ENCODE data around the gene TMEM168.
"Not testable (repeated sequence)": the region's sequence is repeated elsewhere in the genome, so short reads cannot be mapped to it uniquely, and the experiment has no call there.

Gene TMEM168

GRCh38 chr7:112789817-112790585 lies at the start of gene TMEM168:
Gene TMEM168 (minus strand): TSS chr7:112790393. CDS start chr7:112784825, 5,568 bp downstream.
- Mint-ChIP-seq H3K9me3 (no peaks in the 10 kb centered on the region), H3K27ac (peak within 1 kb of the TSS; percentile 95), H3K4me3 (peak within 1 kb of the TSS; percentile 91 to 94), H3K4me1 (peaks cover 29 to 39% of the 10 kb centered on the region in 2 donors), H3K27me3 (no peaks in the 10 kb centered on the region), H3K36me3 (peaks cover 0 to 5% of the 10 kb centered on the region in 2 donors)
- DNase-seq (peak; percentile 79), ATAC-seq (replicated peaks) (peak; percentile 87 to 88)

GRCh38 chr7:112835928-112836327 lies 45.7 kb upstream of the TMEM168 start:
- not testable (repeated sequence) for H3K27ac Mint-ChIP-seq
- peaks cover 12 to 23% of the 10 kb centered on the region in 2 donors for H3K36me3 Mint-ChIP-seq

GRCh38 chr7:112833082-112833481 lies 42.9 kb upstream of the TMEM168 start:
- DNase-seq (no peak), ATAC-seq (replicated peaks) (no peak)
- no peak overlapping the region for H3K27ac Mint-ChIP-seq
- no peaks in the 10 kb centered on the region for H3K27me3 Mint-ChIP-seq
- no peaks in the 10 kb centered on the region for H3K4me1 Mint-ChIP-seq
- H3K9me3 Mint-ChIP-seq, result peaks cover 12 to 13% of the 10 kb centered on the region in 2 donors
- peaks cover 35 to 48% of the 10 kb centered on the region in 2 donors for H3K36me3 Mint-ChIP-seq
- no peak overlapping the region for H3K4me3 Mint-ChIP-seq

More at GRCh38 chr7:112835928-112836327, 45.7 kb upstream of the TMEM168 start:
- not testable (repeated sequence) for ATAC-seq (replicated peaks); H3K9me3 Mint-ChIP-seq; DNase-seq; H3K4me1 Mint-ChIP-seq; H3K4me3 Mint-ChIP-seq; H3K27me3 Mint-ChIP-seq

- Mint-ChIP-seq H3K27me3 (no peaks in the 10 kb centered on the region), H3K27ac (no peak overlapping the region), H3K36me3 (peaks cover 37 to 46% of the 10 kb centered on the region in 2 donors), H3K4me1 (no peaks in the 10 kb centered on the region), H3K9me3 (peaks cover 8 to 10% of the 10 kb centered on the region in 2 donors), H3K4me3 (no peak overlapping the region)
- ATAC-seq (replicated peaks) (no peak), DNase-seq (no peak)
Observed at GRCh38 chr7:112830769-112831168, 40.6 kb upstream of the TMEM168 start.

GRCh38 chr7:112828696-112829095 lies 38.5 kb upstream of the TMEM168 start:
- H3K27me3 Mint-ChIP-seq, result no peaks in the 10 kb centered on the region
- H3K36me3 Mint-ChIP-seq, result peaks cover 39 to 44% of the 10 kb centered on the region in 2 donors
- no peak for DNase-seq
- H3K4me3 Mint-ChIP-seq, result no peak overlapping the region
- no peak for ATAC-seq (replicated peaks)
- H3K27ac Mint-ChIP-seq, result no peak overlapping the region
- no peaks in the 10 kb centered on the region for H3K4me1 Mint-ChIP-seq
- peaks cover 8% of the 10 kb centered on the region in 2 donors for H3K9me3 Mint-ChIP-seq

GRCh38 chr7:112821345-112821744 lies 31.2 kb upstream of the TMEM168 start:
- Mint-ChIP-seq H3K36me3 (peaks cover 2 to 4% of the 10 kb centered on the region in 2 donors), H3K4me1 (no peaks in the 10 kb centered on the region), H3K4me3 (no peak overlapping the region), H3K27ac (no peak overlapping the region), H3K27me3 (no peaks in the 10 kb centered on the region), H3K9me3 (peaks cover under 1 to 5% of the 10 kb centered on the region in 2 donors)
- DNase-seq, result no peak
- ATAC-seq (replicated peaks), result no peak

- ATAC-seq (replicated peaks) (no peak), DNase-seq (no peak)
- H3K36me3 Mint-ChIP-seq, result peaks cover 2 to 11% of the 10 kb centered on the region in 2 donors
- H3K4me1 Mint-ChIP-seq, result no peaks in the 10 kb centered on the region
- no peak overlapping the region for H3K4me3 Mint-ChIP-seq
- H3K27ac Mint-ChIP-seq, result no peak overlapping the region
- H3K9me3 Mint-ChIP-seq, result peaks cover 4 to 11% of the 10 kb centered on the region in 2 donors
- no peaks in the 10 kb centered on the region for H3K27me3 Mint-ChIP-seq
Observed at GRCh38 chr7:112819536-112819935, 29.3 kb upstream of the TMEM168 start.

GRCh38 chr7:112806156-112806555 lies 16.0 kb upstream of the TMEM168 start:
- Mint-ChIP-seq H3K27me3 (peaks cover 0 to 3% of the 10 kb centered on the region in 2 donors), H3K27ac (no peak overlapping the region), H3K36me3 (no peaks in the 10 kb centered on the region), H3K9me3 (peaks cover under 1 to 3% of the 10 kb centered on the region in 2 donors), H3K4me1 (no peaks in the 10 kb centered on the region), H3K4me3 (no peak overlapping the region)
- no peak for DNase-seq
- ATAC-seq (replicated peaks), result no peak

- H3K36me3 Mint-ChIP-seq, result no peaks in the 10 kb centered on the region
- no peaks in the 10 kb centered on the region for H3K4me1 Mint-ChIP-seq
- ATAC-seq (replicated peaks) (no peak), DNase-seq (no peak)
- no peak overlapping the region for H3K4me3 Mint-ChIP-seq
- H3K27ac Mint-ChIP-seq, result no peak overlapping the region
- peaks cover 0 to under 1% of the 10 kb centered on the region in 2 donors for H3K27me3 Mint-ChIP-seq
- H3K9me3 Mint-ChIP-seq, result no peaks in the 10 kb centered on the region
Observed at GRCh38 chr7:112802406-112802805, 12.2 kb upstream of the TMEM168 start.

GRCh38 chr7:112800486-112800885 lies 10.3 kb upstream of the TMEM168 start:
- no peak for ATAC-seq (replicated peaks)
- no peaks in the 10 kb centered on the region for H3K36me3 Mint-ChIP-seq
- no peak for DNase-seq
- no peaks in the 10 kb centered on the region for H3K4me1 Mint-ChIP-seq
- H3K9me3 Mint-ChIP-seq, result no peaks in the 10 kb centered on the region
- H3K4me3 Mint-ChIP-seq, result no peak overlapping the region
- H3K27me3 Mint-ChIP-seq, result no peaks in the 10 kb centered on the region
- H3K27ac Mint-ChIP-seq, result no peak overlapping the region

- no peaks in the 10 kb centered on the region for H3K4me1 Mint-ChIP-seq
- H3K27me3 Mint-ChIP-seq, result no peaks in the 10 kb centered on the region
- DNase-seq, result no peak
- no peak overlapping the region for H3K4me3 Mint-ChIP-seq
- no peak overlapping the region for H3K27ac Mint-ChIP-seq
- ATAC-seq (replicated peaks), result no peak
- H3K36me3 Mint-ChIP-seq, result no peaks in the 10 kb centered on the region
- H3K9me3 Mint-ChIP-seq, result no peaks in the 10 kb centered on the region
Observed at GRCh38 chr7:112799448-112800120, 9.4 kb upstream of the TMEM168 start.

- no peaks in the 10 kb centered on the region for H3K9me3 Mint-ChIP-seq
- no peak for DNase-seq
- no peak overlapping the region for H3K27ac Mint-ChIP-seq
- no peaks in the 10 kb centered on the region for H3K36me3 Mint-ChIP-seq
- H3K4me1 Mint-ChIP-seq, result no peaks in the 10 kb centered on the region
- no peak for ATAC-seq (replicated peaks)
- H3K27me3 Mint-ChIP-seq, result no peaks in the 10 kb centered on the region
- no peak overlapping the region for H3K4me3 Mint-ChIP-seq
Observed at GRCh38 chr7:112798274-112799159, 8.3 kb upstream of the TMEM168 start.

GRCh38 chr7:112796552-112796951 lies 6.4 kb upstream of the TMEM168 start:
- H3K9me3 Mint-ChIP-seq; H3K27me3 Mint-ChIP-seq; H3K27ac Mint-ChIP-seq; DNase-seq; ATAC-seq (replicated peaks); H3K4me1 Mint-ChIP-seq; H3K4me3 Mint-ChIP-seq; H3K36me3 Mint-ChIP-seq: not testable (repeated sequence)

GRCh38 chr7:112792441-112792840 lies 2.2 kb upstream of the TMEM168 start:
- H3K27me3 Mint-ChIP-seq, result no peaks in the 10 kb centered on the region
- ATAC-seq (replicated peaks) (no peak), DNase-seq (no peak)
- no peaks in the 10 kb centered on the region for H3K9me3 Mint-ChIP-seq
- H3K4me3 Mint-ChIP-seq, result no peak overlapping the region
- peaks cover 24 to 39% of the 10 kb centered on the region in 2 donors for H3K4me1 Mint-ChIP-seq
- peaks cover 0 to 5% of the 10 kb centered on the region in 2 donors for H3K36me3 Mint-ChIP-seq
- H3K27ac Mint-ChIP-seq, result no peak overlapping the region

All from stimulated activated naive B cell treated with anti-CD40 and anti-IgM and Interleukin-4, amounts not matched to agents 10 μg/mL and 1 μg/mL and 100 μg/mL, for 72 hours (primary cell).